HepG2 (cell line): ENCODE measurements around the gene HERC5. TPM values are rescaled to one million over a fixed set of nuclear protein-coding genes. Genes with fewer than 3 reads are reported as not detected.
A peak's percentile ranks its signal among the peaks of the same experiment; 100 is the strongest.

Source experiments
- FOXA1 ChIP-seq, 2 experiments: fragments of 450-650 bp in 1 of 2; sonication (generic) in 1 of 2; formaldehyde crosslinking in 1 of 2; IDR thresholded peaks; 2 replicates each; pipeline versions ENCODE4 v1.4.0 to v1.6.1; 2016 to 2020; ENCODE audit warnings: missing genetic modification reagents in 1 of 2
- FOXP4 ChIP-seq: sonication (generic); formaldehyde crosslinking; IDR thresholded peaks from 2 replicates; pipeline ENCODE4 v1.4.0; 2020; ENCODE audit warnings: missing genetic modification reagents
- KDM2A ChIP-seq: sonication (generic); formaldehyde crosslinking; IDR thresholded peaks from 2 replicates; pipeline ENCODE4 v1.4.0; 2020; ENCODE audit warnings: low read depth, missing genetic modification reagents, borderline replicate concordance
- KDM5B ChIP-seq: sonication (generic); formaldehyde crosslinking; IDR thresholded peaks from 2 replicates; pipeline ENCODE4 v1.4.0; 2020; ENCODE audit warnings: missing genetic modification reagents, mild to moderate bottlenecking, borderline replicate concordance
- KLF11 ChIP-seq: IDR thresholded peaks from 2 replicates; pipeline ENCODE4 v1.6.1; 2016; ENCODE audit warnings: missing compliant biosample characterization
- MIER3 ChIP-seq: IDR thresholded peaks from 2 replicates; pipeline ENCODE4 v1.6.1; 2016; ENCODE audit warnings: missing compliant biosample characterization, borderline replicate concordance
- NR2F6 ChIP-seq, 2 experiments: IDR thresholded peaks; 2 replicates each; pipeline ENCODE4 v1.6.1; 2016; ENCODE audit warnings: antibody characterized with exemption in 1 of 2, mild to moderate bottlenecking in 1 of 2
- RCOR2 ChIP-seq: IDR thresholded peaks from 2 replicates; pipeline ENCODE4 v1.6.1; 2016; ENCODE audit warnings: missing biosample characterization, missing genetic modification reagents
- SIX1 ChIP-seq: sonication (generic); formaldehyde crosslinking; IDR thresholded peaks from 2 replicates; pipeline ENCODE4 v1.4.0; 2020; ENCODE audit warnings: missing genetic modification reagents, borderline replicate concordance
- SOX6 ChIP-seq, 2 experiments: fragments of 450-650 bp in 1 of 2; sonication (generic) in 1 of 2; formaldehyde crosslinking in 1 of 2; IDR thresholded peaks; 2 replicates each; pipeline versions ENCODE4 v1.4.0 to v1.6.1; 2017 to 2020; ENCODE audit warnings: antibody characterized with exemption in 1 of 2, mild to moderate bottlenecking in 1 of 2, missing genetic modification reagents in 1 of 2
- SSRP1 ChIP-seq: IDR thresholded peaks from 2 replicates; pipeline ENCODE4 v1.6.1; 2016; ENCODE audit warnings: control low read depth
- WIZ ChIP-seq: sonication (generic); formaldehyde crosslinking; IDR thresholded peaks from 2 replicates; pipeline ENCODE4 v1.5.1; 2020; ENCODE audit warnings: mild to moderate bottlenecking, missing genetic modification reagents
- ZBTB25 ChIP-seq: IDR thresholded peaks from 2 replicates; pipeline ENCODE4 v1.6.1; 2018; ENCODE audit warnings: missing genetic modification reagents
- ZFAT ChIP-seq: sonication (generic); formaldehyde crosslinking; conservative IDR thresholded peaks from 2 replicates; pipeline ENCODE4 v1.8.1; 2023; ENCODE audit warnings: missing genetic modification reagents, inconsistent platforms
- ZKSCAN8 ChIP-seq: IDR thresholded peaks from 2 replicates; pipeline ENCODE4 v1.6.1; 2016; ENCODE audit warnings: borderline replicate concordance, missing genetic modification reagents, missing compliant biosample characterization
- ZNF766 ChIP-seq: sonication (generic); formaldehyde crosslinking; IDR thresholded peaks from 2 replicates; pipeline ENCODE4 v1.5.0; 2020; ENCODE audit warnings: missing genetic modification reagents, borderline replicate concordance
- ZNF776 ChIP-seq: sonication (generic); formaldehyde crosslinking; IDR thresholded peaks from 2 replicates; pipeline ENCODE4 v1.4.0; 2020; ENCODE audit warnings: mild to moderate bottlenecking, missing genetic modification reagents
- ZNF782 ChIP-seq: sonication (generic); formaldehyde crosslinking; IDR thresholded peaks from 2 replicates; pipeline ENCODE4 v1.4.0; 2020; ENCODE audit warnings: missing genetic modification reagents, mild to moderate bottlenecking, borderline replicate concordance
- ZNF800 ChIP-seq: sonication (generic); formaldehyde crosslinking; IDR thresholded peaks from 2 replicates; pipeline ENCODE4 v1.4.0; 2020; ENCODE audit warnings: missing genetic modification reagents
- polyA plus RNA-seq, 8 experiments: library from polyadenylated mRNA; depleted of rRNA in 3 of 8; stranded (reverse) in 7 of 8; unstranded in 1 of 8; fragments of >200 nt; fragmentation: Illumina TruSeq in 4 of 8; extraction: Trizol in 4 of 8; gene quantifications; 2 replicates each; pipeline versions ENCODE4 v1.2.1 to v1.2.3, GENCODE V29; 2011 to 2016; ENCODE audit warnings: low read depth in 4 of 8, missing spikeins in 1 of 8, mixed read lengths in 1 of 8; ENCODE audit not compliant: insufficient read depth in 1 of 8
- total RNA-seq, 5 experiments: library from RNA; depleted of rRNA; stranded (reverse); fragments of >200 nt; fragmentation: Illumina TruSeq; extraction: Trizol; gene quantifications; 2 replicates each; pipeline ENCODE4 v1.2.3, GENCODE V29; 2016; ENCODE audit warnings: low read depth in 1 of 5
- TF ChIP-seq, protein P1 (sequence below): sonication (generic); formaldehyde crosslinking; IDR thresholded peaks from 2 replicates; pipeline ENCODE4 v1.4.0; 2020; ENCODE audit warnings: missing genetic modification reagents
- TF ChIP-seq, protein P2 (sequence below): sonication (generic); formaldehyde crosslinking; IDR thresholded peaks from 2 replicates; pipeline ENCODE4 v1.5.0; 2020; ENCODE audit warnings: mild to moderate bottlenecking, missing genetic modification reagents

HERC5 gene
- total and polyA plus RNA-seq, 2 of the 13 experiments (the other 11 are each of a cell fraction or from before 2014, with no cell fraction given): 0.13 to 0.33 TPM

DNA sequence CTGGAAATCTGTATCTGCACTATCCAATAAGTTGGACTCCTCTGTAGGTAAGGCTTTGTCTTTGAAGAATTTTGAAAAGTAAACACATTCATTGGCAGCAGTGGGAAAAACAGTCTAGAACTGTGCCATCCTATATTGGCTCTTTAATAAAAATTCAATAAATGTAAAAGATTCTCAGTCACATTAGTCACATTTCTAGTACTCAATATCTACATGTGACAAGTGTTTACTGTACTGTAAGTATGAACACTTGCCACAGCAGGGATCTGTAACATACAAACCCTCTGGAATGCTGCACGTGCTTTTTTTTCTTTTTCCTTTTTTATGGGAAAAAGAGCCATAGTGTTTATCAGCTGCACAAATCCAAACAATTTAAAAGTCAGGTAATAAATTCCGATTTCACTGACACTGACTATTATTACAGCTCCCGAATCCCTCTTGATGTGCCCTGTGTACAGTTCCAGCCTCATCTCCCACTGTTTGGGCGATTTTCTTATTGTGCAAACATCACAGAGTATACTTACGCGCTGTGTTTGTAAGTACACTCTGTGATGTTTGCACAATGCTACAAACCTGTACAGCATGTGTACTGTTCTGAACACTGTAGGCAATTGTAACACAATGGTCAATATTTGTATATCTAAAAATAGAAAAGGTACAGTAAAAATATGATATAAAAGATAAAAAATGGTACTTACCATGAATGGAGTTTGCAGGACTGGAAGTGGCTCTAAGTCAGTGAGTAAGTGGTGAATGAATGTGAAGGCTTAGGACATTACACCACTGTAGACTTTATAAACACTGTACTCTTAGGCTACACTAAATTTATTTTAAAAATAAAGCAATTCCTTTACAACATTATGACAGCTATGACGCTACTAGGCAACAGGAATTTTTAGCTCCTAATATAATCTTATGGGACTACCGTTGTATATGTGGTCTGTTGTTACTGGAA, 57.9 kb downstream of the HERC5 start (continued):
- TF ChIP-seq FOXA1 (IDR thresholded peaks at IDR 0.05) (peak; percentile 96), FOXA1 (CRISPR knock-in tag; IDR thresholded peaks at IDR 0.05) (peak; percentile 94), KDM5B (no peak), WIZ (CRISPR knock-in tag) (no peak), SSRP1 (0 out of 2 replicates have a peak, but pooled peaks have one; percentile 25), SIX1 (CRISPR knock-in tag) (peak; percentile 32; the same call in 1 of the 2 replicates), KLF11 (0 out of 2 replicates have a peak, but pooled peaks have one; percentile 43), FOXP4 (peak; percentile 92), KDM2A (no peak), ZFAT (no peak), ZNF766 (CRISPR knock-in tag) (no peak), ZNF776 (CRISPR knock-in tag) (no peak), SOX6 (IDR thresholded peaks at IDR 0.05) (no peak), SOX6 (CRISPR knock-in tag; IDR thresholded peaks at IDR 0.05) (peak; percentile 77), ZNF782 (CRISPR knock-in tag) (no peak), RCOR2 (CRISPR knock-in tag) (peak; percentile 57; the same call in 1 of the 2 replicates), ZNF800 (CRISPR knock-in tag) (no peak), MIER3 (CRISPR knock-in tag) (peak; percentile 61; the same call in 1 of the 2 replicates), ZBTB25 (peak; percentile 42; the same call in 1 of the 2 replicates), NR2F6 (IDR thresholded peaks at IDR 0.05) (no peak), NR2F6 (CRISPR knock-in tag; IDR thresholded peaks at IDR 0.05) (0 out of 2 replicates have a peak, but pooled peaks have one; percentile 33), ZKSCAN8 (CRISPR knock-in tag) (peak; percentile 3; the same call in 1 of the 2 replicates)
- TF ChIP-seq, protein P1, sequence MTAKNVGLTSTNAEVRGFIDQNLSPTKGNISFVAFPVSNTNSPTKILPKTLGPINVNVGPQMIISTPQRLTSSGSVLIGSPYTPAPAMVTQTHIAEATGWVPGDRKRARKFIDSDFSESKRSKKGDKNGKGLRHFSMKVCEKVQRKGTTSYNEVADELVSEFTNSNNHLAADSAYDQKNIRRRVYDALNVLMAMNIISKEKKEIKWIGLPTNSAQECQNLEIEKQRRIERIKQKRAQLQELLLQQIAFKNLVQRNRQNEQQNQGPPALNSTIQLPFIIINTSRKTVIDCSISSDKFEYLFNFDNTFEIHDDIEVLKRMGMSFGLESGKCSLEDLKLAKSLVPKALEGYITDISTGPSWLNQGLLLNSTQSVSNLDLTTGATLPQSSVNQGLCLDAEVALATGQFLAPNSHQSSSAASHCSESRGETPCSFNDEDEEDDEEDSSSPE (CRISPR knock-in tag): no peak
- TF ChIP-seq, protein P2, sequence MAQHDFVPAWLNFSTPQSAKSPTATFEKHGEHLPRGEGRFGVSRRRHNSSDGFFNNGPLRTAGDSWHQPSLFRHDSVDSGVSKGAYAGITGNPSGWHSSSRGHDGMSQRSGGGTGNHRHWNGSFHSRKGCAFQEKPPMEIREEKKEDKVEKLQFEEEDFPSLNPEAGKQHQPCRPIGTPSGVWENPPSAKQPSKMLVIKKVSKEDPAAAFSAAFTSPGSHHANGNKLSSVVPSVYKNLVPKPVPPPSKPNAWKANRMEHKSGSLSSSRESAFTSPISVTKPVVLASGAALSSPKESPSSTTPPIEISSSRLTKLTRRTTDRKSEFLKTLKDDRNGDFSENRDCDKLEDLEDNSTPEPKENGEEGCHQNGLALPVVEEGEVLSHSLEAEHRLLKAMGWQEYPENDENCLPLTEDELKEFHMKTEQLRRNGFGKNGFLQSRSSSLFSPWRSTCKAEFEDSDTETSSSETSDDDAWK: no peak
